ENCODE data around the gene NLRP5.

DNA sequence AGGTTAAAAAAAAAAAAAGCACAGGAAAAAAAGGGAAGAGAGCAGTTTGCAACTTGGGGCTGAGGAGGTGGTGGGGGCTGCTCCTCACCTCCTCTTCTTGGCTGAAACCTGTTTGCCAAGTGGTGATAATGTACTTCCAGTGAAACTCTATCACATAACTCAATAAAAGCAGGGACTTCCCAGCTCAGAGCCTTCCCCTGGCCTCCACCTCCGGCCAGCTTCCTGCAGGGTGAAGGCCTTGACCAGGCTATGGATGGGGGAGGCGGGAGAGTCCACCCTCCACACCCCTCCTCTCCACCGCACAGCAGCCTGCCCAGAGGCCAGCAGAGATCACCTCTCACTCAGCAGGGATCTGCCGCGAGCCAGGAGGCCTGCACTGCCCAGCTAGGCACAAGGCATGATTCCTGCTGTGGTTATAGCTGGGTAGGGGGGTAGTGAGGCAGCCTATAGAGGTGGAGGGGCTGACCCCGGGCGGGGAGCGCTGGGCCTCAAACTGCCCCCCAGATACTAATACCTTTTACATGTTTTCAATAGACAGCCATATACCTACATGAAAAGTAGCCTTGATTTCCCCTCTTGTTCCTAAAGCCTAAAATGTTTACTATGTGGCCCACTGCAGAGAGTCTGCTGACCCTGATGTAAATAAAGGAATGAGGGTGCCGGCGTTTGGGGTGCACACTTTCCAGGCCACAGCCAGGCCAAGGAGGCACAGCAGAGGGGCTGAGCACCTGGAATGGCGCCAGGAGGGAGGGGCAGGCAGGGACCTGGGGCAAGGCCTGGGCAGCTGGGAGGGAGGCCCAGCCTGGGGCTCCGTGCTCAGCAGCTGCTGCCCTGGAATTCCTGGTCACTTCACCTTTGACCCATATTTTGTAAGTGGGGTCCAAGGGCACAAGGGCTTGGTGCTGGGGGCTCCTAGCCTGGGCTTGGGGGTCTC, 124.2 kb downstream of the NLRP5 start:
- TF ChIP-seq, protein P1, sequence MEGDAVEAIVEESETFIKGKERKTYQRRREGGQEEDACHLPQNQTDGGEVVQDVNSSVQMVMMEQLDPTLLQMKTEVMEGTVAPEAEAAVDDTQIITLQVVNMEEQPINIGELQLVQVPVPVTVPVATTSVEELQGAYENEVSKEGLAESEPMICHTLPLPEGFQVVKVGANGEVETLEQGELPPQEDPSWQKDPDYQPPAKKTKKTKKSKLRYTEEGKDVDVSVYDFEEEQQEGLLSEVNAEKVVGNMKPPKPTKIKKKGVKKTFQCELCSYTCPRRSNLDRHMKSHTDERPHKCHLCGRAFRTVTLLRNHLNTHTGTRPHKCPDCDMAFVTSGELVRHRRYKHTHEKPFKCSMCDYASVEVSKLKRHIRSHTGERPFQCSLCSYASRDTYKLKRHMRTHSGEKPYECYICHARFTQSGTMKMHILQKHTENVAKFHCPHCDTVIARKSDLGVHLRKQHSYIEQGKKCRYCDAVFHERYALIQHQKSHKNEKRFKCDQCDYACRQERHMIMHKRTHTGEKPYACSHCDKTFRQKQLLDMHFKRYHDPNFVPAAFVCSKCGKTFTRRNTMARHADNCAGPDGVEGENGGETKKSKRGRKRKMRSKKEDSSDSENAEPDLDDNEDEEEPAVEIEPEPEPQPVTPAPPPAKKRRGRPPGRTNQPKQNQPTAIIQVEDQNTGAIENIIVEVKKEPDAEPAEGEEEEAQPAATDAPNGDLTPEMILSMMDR (IDR thresholded peaks at IDR 0.05; ENCODE audit: borderline replicate concordance, extremely low read depth, low read length, poor library complexity, severe bottlenecking): no peak
- no peak for TF ChIP-seq EZH2 (IDR thresholded peaks at IDR 0.05; ENCODE audit: borderline replicate concordance, low read depth, low read length, severe bottlenecking)

Measured in DND-41 (cell line).